ENCODE measurements around the gene LCP1.

GRCh38 chr13:46132109-46132508 lies 49.9 kb downstream of the LCP1 start:
- TF ChIP-seq SUZ12 (IDR thresholded peaks at IDR 0.05; ENCODE audit: extremely low read depth, insufficient read depth, insufficient read length) (no peak), ZNF274 (IDR thresholded peaks at IDR 0.05; ENCODE audit: low read depth, low read length) (no peak)
